Measurements from ENCODE around the gene PDGFA.

DNA sequence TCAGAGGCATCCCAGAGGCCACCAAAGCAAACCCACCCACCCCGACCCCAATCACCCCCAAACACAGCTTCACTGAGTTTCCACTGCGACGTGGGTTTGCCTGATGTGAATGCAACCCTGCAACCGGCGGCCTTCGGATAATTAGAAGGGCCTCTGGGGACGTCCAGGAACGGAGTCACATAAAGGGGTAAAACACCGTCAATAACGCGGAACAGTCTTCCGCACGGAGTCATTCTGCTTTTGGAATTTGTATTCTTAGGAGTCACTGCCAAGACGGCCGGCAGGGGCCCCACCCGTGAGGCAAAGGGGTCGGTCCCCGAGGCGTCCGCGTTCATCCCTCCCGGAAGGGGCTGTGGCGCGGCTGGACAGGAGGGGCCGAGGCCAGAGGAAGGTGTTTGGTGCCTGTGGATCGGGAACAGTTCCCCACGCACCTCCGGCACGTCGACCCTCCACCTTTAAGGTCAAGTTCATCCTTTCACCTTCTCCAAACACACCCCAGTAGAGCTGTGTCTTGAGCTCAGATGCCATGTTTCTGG is 36.7 kb upstream of the PDGFA start:
- TF ChIP-seq EZH2 (IDR thresholded peaks at IDR 0.05) (no peak), POLR2AphosphoS5 (IDR thresholded peaks at IDR 0.05; ENCODE audit: borderline replicate concordance, low read depth, low read length) (no peak)

Measured in SK-N-MC (cell line).